SK-N-SH (cell line): Measurements from ENCODE around the gene ZFP36L1. TPM values are rescaled to one million over a fixed set of nuclear protein-coding genes. Genes with fewer than 3 reads are reported as not detected.

Experiments
- CTCF ChIA-PET: fragments of 300-600, 350-600 bp; formaldehyde crosslinking; extraction: SDS; loops from one replicate; lab custom pipeline; 2021; lab: Yijun Ruan, JAX
- POLR2A ChIA-PET: fragments of 350-600 bp; sonication (Branson Sonifier 250); formaldehyde crosslinking; extraction: SDS; loops from one replicate; lab custom pipeline; 2020; ENCODE audit warnings: antibody characterized with exemption, inconsistent platforms; lab: Yijun Ruan, JAX
- DNase-seq: peaks from one replicate; pipeline ENCODE4 v3.0.0; 2012
- H2AFZ ChIP-seq: fragments of 200-600 bp; sonication (generic); 2 replicates; pipeline ENCODE4 v1.8.1; 2016; ENCODE audit warnings: antibody characterized with exemption, mild to moderate bottlenecking, low read depth
- H3F3A ChIP-seq: fragments of 200-600 bp; sonication (generic); replicated peaks from 2 replicates; pipeline ENCODE3; 2016; ENCODE audit warnings: antibody characterized with exemption, mild to moderate bottlenecking; ENCODE audit not compliant: insufficient read depth
- H3K27ac ChIP-seq, 2 experiments: fragments of 200-500 bp in 1 of 2; fragments of 200-600 bp in 1 of 2; sonication (Bioruptor generic) in 1 of 2; sonication (generic), shearing (Covaris generic) in 1 of 2; 2 replicates each; pipeline versions ENCODE4 v1.5.1 to v1.6.1; 2014 to 2016; ENCODE audit warnings: low read depth in 2 of 2, inconsistent platforms in 1 of 2, low read length in 1 of 2, mild to moderate bottlenecking in 1 of 2, mixed read lengths in 1 of 2
- H3K27me3 ChIP-seq: fragments of 200-600 bp; sonication (generic), shearing (Covaris generic); 2 replicates; pipeline ENCODE4 v1.6.1; 2016; ENCODE audit warnings: mixed run types; ENCODE audit not compliant: insufficient read depth
- H3K36me3 ChIP-seq, 2 experiments: fragments of 200-500 bp in 1 of 2; fragments of 200-600 bp in 1 of 2; sonication (Bioruptor generic) in 1 of 2; sonication (generic) in 1 of 2; replicated peaks in 1 of 2; 2 replicates each; pipeline versions ENCODE3 to v1.5.1; 2014 to 2016; ENCODE audit warnings: low read length in 1 of 2, mild to moderate bottlenecking in 1 of 2; ENCODE audit not compliant: insufficient read depth in 2 of 2, control insufficient read depth in 1 of 2
- H3K4me1 ChIP-seq, 2 experiments: fragments of 200-500 bp in 1 of 2; fragments of 200-600 bp in 1 of 2; sonication (Bioruptor generic) in 1 of 2; sonication (generic), shearing (Covaris generic) in 1 of 2; 2 replicates each; pipeline versions ENCODE4 v1.5.1 to v1.6.1; 2014 to 2016; ENCODE audit warnings: low read depth in 1 of 2, low read length in 1 of 2, mixed run types in 1 of 2; ENCODE audit not compliant: insufficient read depth in 2 of 2, control insufficient read depth in 1 of 2
- H3K4me2 ChIP-seq: fragments of 200-600 bp; sonication (generic), shearing (Covaris generic); 2 replicates; pipeline ENCODE4 v1.6.1; 2017; ENCODE audit warnings: mixed run types
- H3K4me3 ChIP-seq, 2 experiments: fragments of 200-500 bp in 1 of 2; fragments of 200-600 bp in 1 of 2; sonication (Bioruptor generic) in 1 of 2; sonication (generic), shearing (Covaris generic) in 1 of 2; 2 replicates each; pipeline versions ENCODE4 v1.5.1 to v1.8.1; 2014 to 2016; ENCODE audit warnings: low read depth in 2 of 2, inconsistent platforms in 1 of 2, low read length in 1 of 2, mild to moderate bottlenecking in 1 of 2, mixed read lengths in 1 of 2, moderate library complexity in 1 of 2
- H3K79me2 ChIP-seq: fragments of 200-600 bp; sonication (generic); 2 replicates; pipeline ENCODE4 v1.8.1; 2017; ENCODE audit warnings: mild to moderate bottlenecking; ENCODE audit not compliant: insufficient read depth
- H3K9ac ChIP-seq: fragments of 200-600 bp; sonication (generic); 2 replicates; pipeline ENCODE4 v1.6.1; 2017; ENCODE audit warnings: mixed run types
- H3K9me2 ChIP-seq: fragments of 200-600 bp; sonication (generic); 2 replicates; pipeline ENCODE4 v1.6.1; 2017; ENCODE audit warnings: mixed run types
- H3K9me3 ChIP-seq: fragments of 200-600 bp; sonication (generic); 2 replicates; pipeline ENCODE4 v1.6.1; 2017; ENCODE audit warnings: mixed run types, mild to moderate bottlenecking, moderate library complexity
- H4K20me1 ChIP-seq: fragments of 200-600 bp; sonication (generic); 2 replicates; pipeline ENCODE4 v1.6.1; 2017; ENCODE audit warnings: mild to moderate bottlenecking, mixed run types; ENCODE audit not compliant: insufficient read depth
- CTCF ChIP-seq: fragments of 200-600 bp; sonication (generic); IDR thresholded peaks from 2 replicates; pipeline ENCODE4 v1.6.1; 2017; ENCODE audit warnings: antibody characterized with exemption, mild to moderate bottlenecking, moderate library complexity
- EP300 ChIP-seq, 2 experiments: IDR thresholded peaks; 2 replicates each; pipeline versions ENCODE4 v1.4.0 to v1.6.1; 2012; ENCODE audit warnings: borderline replicate concordance in 1 of 2, low read depth in 1 of 2, low read length in 1 of 2
- FOXJ3 ChIP-seq: sonication (generic); formaldehyde crosslinking; IDR thresholded peaks from 2 replicates; pipeline ENCODE4 v1.5.1; 2020; ENCODE audit warnings: mild to moderate bottlenecking, missing genetic modification reagents
- GABPA ChIP-seq: IDR thresholded peaks from 2 replicates; pipeline ENCODE4 v1.4.0; 2012; ENCODE audit warnings: low read depth, mild to moderate bottlenecking
- JUND ChIP-seq: IDR thresholded peaks from 2 replicates; pipeline ENCODE4 v1.4.0; 2012
- MAX ChIP-seq: IDR thresholded peaks from 2 replicates; pipeline ENCODE4 v1.4.0; 2012; ENCODE audit warnings: low read depth
- MEF2A ChIP-seq: IDR thresholded peaks from 2 replicates; pipeline ENCODE4 v1.4.0; 2012; ENCODE audit warnings: low read depth, borderline replicate concordance
- MXI1 ChIP-seq: IDR thresholded peaks from 2 replicates; pipeline ENCODE4 v1.6.1; 2012; ENCODE audit warnings: mild to moderate bottlenecking, low read depth, low read length, improper control_type of control experiment
- NRF1 ChIP-seq: IDR thresholded peaks from 2 replicates; pipeline ENCODE4 v1.6.1; 2012; ENCODE audit warnings: low read depth, mild to moderate bottlenecking, low read length
- POLR2AphosphoS5 ChIP-seq: IDR thresholded peaks from 2 replicates; pipeline ENCODE4 v1.6.1; 2012; ENCODE audit warnings: low read depth, low read length
- RAD21 ChIP-seq: IDR thresholded peaks from 2 replicates; pipeline ENCODE4 v1.6.1; 2012; ENCODE audit warnings: mild to moderate bottlenecking, low read length
- RFX5 ChIP-seq: IDR thresholded peaks from 2 replicates; pipeline ENCODE4 v1.6.1; 2012; ENCODE audit warnings: mild to moderate bottlenecking, improper control_type of control experiment, low read length
- RXRA ChIP-seq: IDR thresholded peaks from 2 replicates; pipeline ENCODE4 v1.4.0; 2012; ENCODE audit warnings: low read depth, mild to moderate bottlenecking, borderline replicate concordance
- SIN3A ChIP-seq: IDR thresholded peaks from 2 replicates; pipeline ENCODE4 v1.6.1; 2012; ENCODE audit warnings: low read depth, mild to moderate bottlenecking, low read length, moderate library complexity, borderline replicate concordance
- SMC3 ChIP-seq: IDR thresholded peaks from 2 replicates; pipeline ENCODE4 v1.6.1; 2012; ENCODE audit warnings: low read depth, low read length, improper control_type of control experiment
- TAF1 ChIP-seq: IDR thresholded peaks from 2 replicates; pipeline ENCODE4 v1.6.1; 2012; ENCODE audit warnings: low read depth, mild to moderate bottlenecking, low read length, moderate library complexity, borderline replicate concordance
- TCF12 ChIP-seq: IDR thresholded peaks from 2 replicates; pipeline ENCODE4 v1.4.0; 2012
- TEAD4 ChIP-seq: IDR thresholded peaks from 2 replicates; pipeline ENCODE4 v1.4.0; 2012; ENCODE audit warnings: mild to moderate bottlenecking, borderline replicate concordance; ENCODE audit not compliant: insufficient read depth
- USF2 ChIP-seq: fragments of 150-350 bp; IDR thresholded peaks from 2 replicates; pipeline ENCODE4 v1.6.1; 2017; ENCODE audit warnings: antibody characterized with exemption, low read length, low read depth, borderline replicate concordance
- ZBTB33 ChIP-seq: IDR thresholded peaks from 2 replicates; pipeline ENCODE4 v1.4.0; 2012; ENCODE audit warnings: low read depth, borderline replicate concordance
- WGBS: methylation state at CpG from one replicate; pipeline ENCODE4 v1.1.6; 2017; ENCODE audit warnings: low lambda C conversion rate; 5-methylcytosine and 5-hydroxymethylcytosine counted together
- polyA plus RNA-seq, 3 experiments: library from polyadenylated mRNA; depleted of rRNA; stranded (reverse); fragments of >200 nt; gene quantifications; 2 replicates each; pipeline ENCODE4 v1.2.3, GENCODE V29; 2012

The ZFP36L1 gene
- polyA plus RNA-seq, 1 of the 3 experiments (the other 2 are of a cell fraction) = 16.5 TPM

GRCh38 chr14:68815298-68816182 lies 22.7 kb upstream of the ZFP36L1 start:
- Histone ChIP-seq H3F3A (peaks cover 12% of the 10 kb centered on the region), H3K27me3 (no peaks in the 10 kb centered on the region), H3K4me1 (peaks cover 19 to 21% of the 10 kb centered on the region in 2 experiments; a peak in 3 of 4 replicates), H3K9ac (peak overlapping the region; percentile 29; the same call in 1 of the 2 replicates), H3K36me3 (no peaks in the 10 kb centered on the region), H3K27ac (peak overlapping the region; percentile 80 to 88), H3K79me2 (no peaks in the 10 kb centered on the region), H3K4me3 (no peak overlapping the region), H3K4me2 (peak overlapping the region; percentile 77; the same call in 1 of the 2 replicates), H3K9me2 (no peaks in the 10 kb centered on the region), H3K9me3 (no peaks in the 10 kb centered on the region), H2AFZ (peak overlapping the region; percentile 44; the same call in 1 of the 2 replicates), H4K20me1 (no peaks in the 10 kb centered on the region)
- ChIA-PET POLR2A (interaction anchor here (0.7 to 1.1 kb wide), 2 partner anchors 26 to 160 kb away, joined by 3 read pairs; no protein-coding TSS in a partner anchor), CTCF (interaction anchor here (0.8 to 15.3 kb wide), 28 partner anchors 8 to 932 kb away, joined by 3 to 232 read pairs (median 6); no protein-coding TSS in a partner anchor)
- DNase-seq = peak; percentile 12
- TF ChIP-seq JUND (no peak), TEAD4 (no peak), NRF1 (no peak), USF2 (no peak), FOXJ3 (CRISPR knock-in tag) (no peak), TAF1 (no peak), MXI1 (no peak), EP300 (IDR thresholded peaks at IDR 0.05; ENCODE audit: borderline replicate concordance in 1 of 2, low read depth in 1 of 2, low read length in 1 of 2) (no peak), RXRA (no peak), SMC3 (no peak), RFX5 (no peak), CTCF (no peak), ZBTB33 (no peak), RAD21 (no peak), GABPA (no peak), SIN3A (no peak), MEF2A (no peak), TCF12 (no peak), POLR2AphosphoS5 (no peak), MAX (no peak)
- over 99% methylated on average over 9 of the region's 16 CpGs for WGBS
